ENCODE measurements around the gene RAB1B. TPM values are rescaled to one million over a fixed set of nuclear protein-coding genes. Genes with fewer than 3 reads are reported as not detected.

Gene RAB1B
- total RNA-seq, 1 experiment from 2014 or later: 148 TPM

GRCh38 chr11:66218846-66219620, 49.4 kb upstream of the RAB1B start:
- CTCF ChIA-PET: no interaction called here
- no TSS peak for BruUV-seq (replicated peaks)

More at GRCh38 chr11:66218846-66219620, 49.4 kb upstream of the RAB1B start:
- Histone ChIP-seq H3K36me3 (ENCODE audit: control insufficient read depth in 1 of 2, insufficient read depth in 2 of 2, low read length in 2 of 2) (peaks cover under 1 to 2% of the 10 kb centered on the region in 2 experiments; a peak in 1 of 4 replicates), H3K4me1 (ENCODE audit: control insufficient read depth in 1 of 2, insufficient read depth in 2 of 2, low read length in 2 of 2) (peaks cover 0 to 8% of the 10 kb centered on the region in 2 experiments; a peak in 1 of 4 replicates), H3K27me3 (ENCODE audit: insufficient read depth, low read length) (no peaks in the 10 kb centered on the region), H3K9me2 (ENCODE audit: insufficient read depth) (no peaks in the 10 kb centered on the region), H3K9me3 (ENCODE audit: control insufficient read depth in 1 of 2, insufficient read depth in 1 of 2, low read depth in 1 of 2, low read length in 2 of 2) (no peaks in the 10 kb centered on the region), H3K4me2 (ENCODE audit: low read length) (no peak overlapping the region), H2AFZ (ENCODE audit: low read depth, low read length, poor library complexity, severe bottlenecking) (no peak overlapping the region), H3K27ac (ENCODE audit: low read depth, low read length) (no peak overlapping the region), H3K4me3 (replicated peaks in 1 of 2; ENCODE audit: low read depth in 1 of 2, low read length in 2 of 2) (no peak overlapping the region), H3K79me2 (ENCODE audit: insufficient read depth, low read length) (no peaks in the 10 kb centered on the region), H3K9ac (ENCODE audit: low read length) (no peak overlapping the region), H4K20me1 (ENCODE audit: insufficient read depth) (no peaks in the 10 kb centered on the region)
- intact Hi-C loops (cut with micrococcal nuclease): no loop called here
- ChIA-PET RAD21 (ENCODE audit: low non-redundant PET in 1 of 2, low total read pairs in 2 of 2, uncharacterized antibody in 2 of 2, unreplicated experiment in 2 of 2) (no interaction called here), POLR2A (no interaction called here)
- DNase-seq (ENCODE audit: low read depth, low spot score) (no peak), ATAC-seq (no peak)
- TF ChIP-seq ZNF274 (IDR thresholded peaks at IDR 0.05; ENCODE audit: low read depth, low read length) (no peak), EZH2phosphoT487 (IDR thresholded peaks at IDR 0.05; ENCODE audit: borderline replicate concordance) (no peak), YY1 (IDR thresholded peaks at IDR 0.05; ENCODE audit: extremely low read depth, insufficient replicate concordance, low read depth, low read length) (no peak), SP1 (IDR thresholded peaks at IDR 0.05; ENCODE audit: low read depth) (no peak), EZH2 (IDR thresholded peaks at IDR 0.05) (no peak), ELF1 (IDR thresholded peaks at IDR 0.05; ENCODE audit: borderline replicate concordance, low read depth) (no peak), POLR2AphosphoS5 (IDR thresholded peaks at IDR 0.05; ENCODE audit: low read depth, low read length) (no peak), ZBTB33 (IDR thresholded peaks at IDR 0.05; ENCODE audit: extremely low read depth, insufficient replicate concordance, low read length) (no peak), ATF3 (IDR thresholded peaks at IDR 0.05) (no peak), ZFX (IDR thresholded peaks at IDR 0.05) (no peak), RAD21 (IDR thresholded peaks at IDR 0.05; ENCODE audit: low read depth) (no peak), POLR2A (IDR thresholded peaks at IDR 0.05; ENCODE audit: borderline replicate concordance, extremely low read depth, insufficient read depth, insufficient read length) (no peak), EGR1 (IDR thresholded peaks at IDR 0.05; ENCODE audit: low read depth) (no peak), CEBPB (IDR thresholded peaks at IDR 0.05; ENCODE audit: low read depth) (no peak), SRF (IDR thresholded peaks at IDR 0.05; ENCODE audit: low read depth) (no peak)
